Activated gamma-delta T cell (primary cell): Measurements from ENCODE around the gene PLAAT3.
"Not testable (repeated sequence)": the region's sequence is repeated elsewhere in the genome, so short reads cannot be mapped to it uniquely, and the experiment has no call there.

Source experiments
- DNase-seq: peaks from one replicate; lab custom pipeline; 2025; lab: John Stamatoyannopoulos, UW

The PLAAT3 gene

GRCh38 chr11:63609536-63609935 lies 4.7 kb downstream of the PLAAT3 start:
- DNase-seq, result no peak

- no peak for DNase-seq
Measured at GRCh38 chr11:63608353-63609345, 5.6 kb downstream of the PLAAT3 start.

- DNase-seq, result no peak
Measured at GRCh38 chr11:63603180-63603518, 11.1 kb downstream of the PLAAT3 start.

- not testable (repeated sequence) for DNase-seq
Measured at GRCh38 chr11:63602290-63603179, 11.7 kb downstream of the PLAAT3 start.

GRCh38 chr11:63599211-63600122 lies 14.8 kb downstream of the PLAAT3 start:
- DNase-seq, result no peak

- no peak for DNase-seq
Measured at GRCh38 chr11:63598556-63598955, 15.7 kb downstream of the PLAAT3 start.

GRCh38 chr11:63595296-63595695 lies 18.9 kb downstream of the PLAAT3 start:
- no peak for DNase-seq

GRCh38 chr11:63592975-63593395 lies 21.2 kb downstream of the PLAAT3 start:
- no peak for DNase-seq

- no peak for DNase-seq
Measured at GRCh38 chr11:63590024-63590788, 24.0 kb downstream of the PLAAT3 start.

- DNase-seq, result no peak
Measured at GRCh38 chr11:63589000-63589399, 25.2 kb downstream of the PLAAT3 start.

- DNase-seq, result no peak
Measured at GRCh38 chr11:63586451-63587166, 27.6 kb downstream of the PLAAT3 start.

- DNase-seq, result no peak
Measured at GRCh38 chr11:63583357-63583677, 30.9 kb downstream of the PLAAT3 start.

- not testable (repeated sequence) for DNase-seq
Measured at GRCh38 chr11:63581224-63581623, 33.0 kb downstream of the PLAAT3 start.

- not testable (repeated sequence) for DNase-seq
Measured at GRCh38 chr11:63578882-63579281, 35.4 kb downstream of the PLAAT3 start.

GRCh38 chr11:63574856-63575602 lies 39.2 kb downstream of the PLAAT3 start:
- no peak for DNase-seq

- DNase-seq, result no peak
Measured at GRCh38 chr11:63573881-63574855, 40.1 kb downstream of the PLAAT3 start.

- no peak for DNase-seq
Measured at GRCh38 chr11:63572026-63572688, 42.1 kb downstream of the PLAAT3 start.

- DNase-seq, result no peak
Measured at GRCh38 chr11:63569570-63569969, 44.7 kb downstream of the PLAAT3 start.
